D721Med (cell line): ENCODE data around the gene DPF3.

ENCODE experiments used
- DNase-seq: peaks from one replicate; pipeline ENCODE4 v3.0.0; 2011; ENCODE audit warnings: low spot score; ENCODE audit not compliant: insufficient read length
- FAIRE-seq: peaks from 2 replicates; lab custom pipeline; 2011; peaks lifted over from hg19 to GRCh38; lab: Jason Lieb, UNC
- CTCF ChIP-seq: IDR thresholded peaks from 2 replicates; pipeline ENCODE4 v1.5.1; 2012; ENCODE audit warnings: mild to moderate bottlenecking, control low read depth; ENCODE audit not compliant: insufficient read depth; ENCODE audit errors: missing control alignments

The DPF3 gene

DNA sequence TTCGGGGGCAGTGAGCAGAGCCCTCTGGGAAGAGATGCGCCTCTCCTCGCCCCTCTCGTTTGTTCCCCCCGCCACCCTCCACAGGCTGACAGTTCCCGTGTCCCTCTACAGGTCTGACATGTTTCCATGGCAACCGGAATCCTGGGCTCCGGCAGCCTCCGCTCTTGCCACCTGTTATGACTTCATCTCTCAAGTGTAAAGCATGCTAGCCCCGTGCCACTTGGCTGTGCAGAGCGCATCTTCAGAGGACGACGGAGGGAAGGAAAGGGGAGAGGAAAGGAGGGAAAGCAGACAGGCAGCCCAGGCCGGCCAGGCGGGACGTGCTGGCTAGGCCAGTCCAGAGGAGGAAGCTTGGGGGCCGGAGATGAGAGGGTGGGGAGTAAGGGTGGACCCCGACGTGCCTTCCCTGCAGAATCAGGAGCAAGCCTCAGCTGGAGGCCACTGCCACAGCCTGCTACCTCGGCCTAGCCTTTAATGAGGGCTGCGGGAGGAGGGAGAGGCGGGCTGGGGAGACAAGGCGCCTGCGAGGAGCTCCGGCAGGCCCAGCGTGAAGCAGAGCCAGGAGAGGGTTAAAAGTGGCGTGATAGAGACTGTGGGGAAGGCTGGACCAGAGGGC lies 214.3 kb downstream of the DPF3 start:
- TF ChIP-seq CTCF: no peak
- DNase-seq: no peak
- no peak for FAIRE-seq

GRCh38 chr14:72679141-72679535 lies 214.8 kb downstream of the DPF3 start:
- DNase-seq: no peak
- no peak for TF ChIP-seq CTCF
- FAIRE-seq: no peak

GRCh38 chr14:72678356-72678755 lies 215.5 kb downstream of the DPF3 start:
- no peak for TF ChIP-seq CTCF
- FAIRE-seq (no peak), DNase-seq (no peak)

- DNase-seq (no peak), FAIRE-seq (no peak)
Measured at GRCh38 chr14:72677664-72678063, 216.2 kb downstream of the DPF3 start.

DNA sequence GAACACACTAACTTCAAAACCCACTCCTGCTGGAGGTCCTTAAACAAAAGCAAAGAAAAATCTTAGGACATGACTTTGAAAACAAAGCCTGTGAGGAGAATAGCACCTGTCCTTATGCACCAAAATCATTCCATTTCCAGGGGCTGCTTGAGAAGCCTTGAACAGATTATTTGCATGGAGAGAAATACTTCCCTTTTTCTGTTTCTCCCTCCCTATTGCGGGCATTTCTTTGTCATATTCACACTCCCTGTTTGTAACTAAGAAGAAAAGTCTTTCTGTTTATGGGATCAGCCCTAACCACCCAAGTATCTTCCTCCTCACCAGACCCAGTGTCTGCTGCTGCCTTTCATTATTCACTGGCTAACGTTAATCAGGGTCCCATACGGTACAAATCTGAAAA lies 218.8 kb downstream of the DPF3 start:
- no peak for DNase-seq
- no peak for FAIRE-seq
- TF ChIP-seq CTCF: no peak

More at GRCh38 chr14:72677664-72678063, 216.2 kb downstream of the DPF3 start:
- TF ChIP-seq CTCF: no peak

GRCh38 chr14:72673179-72673578 lies 220.7 kb downstream of the DPF3 start:
- FAIRE-seq (no peak), DNase-seq (no peak)
- no peak for TF ChIP-seq CTCF

DNA sequence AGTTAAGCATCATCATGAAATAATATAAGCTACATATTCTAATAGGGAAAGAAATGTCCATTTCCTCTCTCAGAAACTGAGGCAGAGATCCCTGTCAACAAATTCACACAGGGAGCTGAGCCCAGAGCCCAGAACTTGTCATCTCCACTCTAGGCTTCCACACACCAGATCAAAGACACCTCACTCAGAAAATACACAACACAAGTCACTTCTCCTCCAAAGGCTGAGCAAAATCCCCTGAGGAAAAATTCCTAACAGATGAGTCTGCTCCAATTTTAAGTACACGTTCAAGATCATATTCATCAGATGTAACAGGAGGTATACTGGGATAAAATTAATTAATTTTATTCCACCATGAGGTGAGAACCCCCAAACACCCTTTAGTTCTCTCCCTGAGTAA lies 227.3 kb downstream of the DPF3 start:
- FAIRE-seq: peak; percentile 6
- no peak for TF ChIP-seq CTCF
- DNase-seq: no peak
